Astrocyte (in vitro differentiated cells and primary cell): ENCODE results near the gene HSPA4.

Experiments used
- EZH2 ChIP-seq: IDR thresholded peaks from 2 replicates; pipeline ENCODE4 v1.6.1; 2012; ENCODE audit warnings: mild to moderate bottlenecking, low read length, inconsistent platforms; ENCODE audit not compliant: insufficient read depth
- TF ChIP-seq, protein P1 (sequence below): IDR thresholded peaks from 2 replicates; pipeline ENCODE4 v1.5.1; 2011; ENCODE audit warnings: low read depth, mild to moderate bottlenecking, inconsistent platforms, low read length, moderate library complexity; ENCODE audit not compliant: insufficient read depth

DNA sequence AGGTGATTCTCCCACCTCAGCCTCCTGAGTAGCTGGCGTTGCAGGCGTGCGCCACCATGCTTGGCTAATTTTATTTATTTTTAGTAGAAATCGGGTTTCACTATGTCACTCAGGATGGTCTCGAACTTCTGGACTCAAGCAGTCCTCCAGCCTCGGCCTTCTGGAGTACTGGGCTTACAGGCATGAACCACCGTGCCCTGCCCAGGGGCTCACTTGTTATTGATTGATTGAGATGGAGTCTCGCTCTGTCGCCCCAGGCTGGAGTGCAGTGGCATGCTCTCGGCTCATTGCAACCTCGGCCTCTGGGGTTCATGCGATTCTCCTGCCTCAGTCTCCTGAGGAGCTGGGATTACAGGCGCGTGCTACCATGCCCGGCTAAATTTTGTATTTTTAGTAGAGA is 1.6 kb downstream of the HSPA4 start:
- TF ChIP-seq, protein P1, sequence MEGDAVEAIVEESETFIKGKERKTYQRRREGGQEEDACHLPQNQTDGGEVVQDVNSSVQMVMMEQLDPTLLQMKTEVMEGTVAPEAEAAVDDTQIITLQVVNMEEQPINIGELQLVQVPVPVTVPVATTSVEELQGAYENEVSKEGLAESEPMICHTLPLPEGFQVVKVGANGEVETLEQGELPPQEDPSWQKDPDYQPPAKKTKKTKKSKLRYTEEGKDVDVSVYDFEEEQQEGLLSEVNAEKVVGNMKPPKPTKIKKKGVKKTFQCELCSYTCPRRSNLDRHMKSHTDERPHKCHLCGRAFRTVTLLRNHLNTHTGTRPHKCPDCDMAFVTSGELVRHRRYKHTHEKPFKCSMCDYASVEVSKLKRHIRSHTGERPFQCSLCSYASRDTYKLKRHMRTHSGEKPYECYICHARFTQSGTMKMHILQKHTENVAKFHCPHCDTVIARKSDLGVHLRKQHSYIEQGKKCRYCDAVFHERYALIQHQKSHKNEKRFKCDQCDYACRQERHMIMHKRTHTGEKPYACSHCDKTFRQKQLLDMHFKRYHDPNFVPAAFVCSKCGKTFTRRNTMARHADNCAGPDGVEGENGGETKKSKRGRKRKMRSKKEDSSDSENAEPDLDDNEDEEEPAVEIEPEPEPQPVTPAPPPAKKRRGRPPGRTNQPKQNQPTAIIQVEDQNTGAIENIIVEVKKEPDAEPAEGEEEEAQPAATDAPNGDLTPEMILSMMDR, result no peak
- TF ChIP-seq EZH2, result no peak
